ENCODE data around the gene EPS8.
"Not testable (repeated sequence)": the region's sequence is repeated elsewhere in the genome, so short reads cannot be mapped to it uniquely, and the experiment has no call there.

EPS8 gene

DNA sequence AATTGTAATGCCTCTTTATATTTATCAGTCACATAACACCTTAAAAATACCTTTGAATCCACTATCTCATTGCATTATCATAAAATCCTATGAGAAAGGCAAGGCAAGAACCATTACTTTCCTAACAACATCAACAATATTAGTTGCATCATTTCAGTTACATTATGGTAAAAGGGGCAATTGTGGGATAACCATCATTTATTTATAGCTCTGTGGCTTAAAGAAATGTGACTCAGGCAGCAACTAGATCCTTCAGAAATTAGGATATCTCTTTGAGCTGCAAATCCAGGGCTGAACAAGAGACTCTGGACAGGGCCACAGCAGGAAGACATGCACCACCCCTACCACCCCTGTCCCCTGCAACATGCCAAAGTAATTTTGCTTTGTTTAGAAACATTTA, 36.4 kb downstream of the EPS8 start:
- DNase-seq: no peak

DNA sequence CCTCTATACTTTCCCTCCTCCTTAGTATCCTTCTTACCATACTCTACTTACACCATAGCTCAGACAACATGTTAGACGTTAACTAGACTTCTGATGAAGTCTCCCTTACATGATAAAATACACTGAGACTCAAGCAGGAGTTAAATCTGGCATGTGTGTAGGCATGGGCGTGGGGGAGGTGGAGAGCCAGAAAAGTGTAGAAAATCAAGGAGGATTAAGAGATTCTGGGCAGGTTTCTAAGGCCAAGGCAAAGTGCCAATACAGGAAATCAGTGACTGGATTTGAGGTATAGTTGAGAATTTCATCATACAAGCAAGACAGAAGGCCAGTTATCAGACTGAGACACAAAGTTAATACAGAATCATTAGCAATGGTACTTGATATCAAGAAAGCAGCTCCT, 37.4 kb downstream of the EPS8 start:
- DNase-seq: no peak

DNA sequence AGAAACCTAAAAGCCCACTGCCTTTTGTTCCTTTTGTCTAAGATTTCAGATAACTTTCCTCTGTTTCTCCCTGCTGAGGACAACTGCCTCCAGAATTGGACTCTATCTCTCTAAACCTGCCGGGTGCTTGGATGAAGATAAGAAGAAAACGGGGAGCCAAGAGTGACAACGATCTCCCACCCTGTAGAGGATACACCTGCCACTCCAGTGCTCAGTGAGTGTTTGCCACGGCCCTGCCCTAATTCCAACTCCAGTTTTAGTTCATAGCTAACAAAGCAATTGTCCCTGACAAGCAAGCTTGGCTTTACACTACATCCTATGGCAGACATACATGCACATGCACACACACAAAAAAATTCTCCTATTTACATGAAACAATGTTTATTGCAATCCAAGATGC, 39.3 kb downstream of the EPS8 start:
- no peak for DNase-seq

DNA sequence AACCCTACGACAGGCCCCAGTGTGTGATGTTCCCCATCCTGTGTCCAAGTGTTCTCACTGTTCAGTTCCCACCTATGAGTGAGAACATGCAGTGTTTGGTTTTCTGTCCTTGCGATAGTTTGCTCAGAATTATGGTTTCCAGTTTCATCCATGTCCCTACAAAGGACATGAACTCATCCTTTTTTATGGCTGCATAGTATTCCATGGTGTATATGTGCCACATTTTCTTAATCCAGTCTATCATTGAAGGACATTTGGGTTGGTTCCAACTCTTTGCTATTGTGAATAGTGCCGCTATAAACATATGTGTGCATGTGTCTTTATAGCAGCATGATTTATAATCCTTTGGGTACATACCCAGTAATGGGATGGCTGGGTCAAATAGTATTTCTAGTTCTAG, 47.3 kb downstream of the EPS8 start:
- not testable (repeated sequence) for DNase-seq

DNA sequence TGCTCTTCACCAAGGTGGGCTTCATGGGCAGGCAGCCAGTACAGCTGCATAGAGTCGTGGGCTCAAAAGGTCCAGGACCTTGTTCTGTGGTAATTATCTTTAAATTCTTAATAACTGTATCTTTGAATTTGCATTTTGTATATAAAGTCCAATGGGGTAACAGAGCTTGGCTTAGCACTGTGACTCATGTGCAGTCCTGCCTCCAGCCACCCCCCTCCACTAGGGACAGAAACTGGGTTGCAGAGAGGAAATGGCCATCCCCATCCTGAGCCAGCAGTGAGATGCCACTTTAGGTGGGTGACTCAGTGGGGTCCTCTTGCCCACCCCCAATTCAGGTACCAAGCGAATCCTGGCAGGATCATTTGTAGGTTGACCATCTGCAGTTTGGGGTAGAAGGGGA, 48.1 kb downstream of the EPS8 start:
- DNase-seq: no peak

DNA sequence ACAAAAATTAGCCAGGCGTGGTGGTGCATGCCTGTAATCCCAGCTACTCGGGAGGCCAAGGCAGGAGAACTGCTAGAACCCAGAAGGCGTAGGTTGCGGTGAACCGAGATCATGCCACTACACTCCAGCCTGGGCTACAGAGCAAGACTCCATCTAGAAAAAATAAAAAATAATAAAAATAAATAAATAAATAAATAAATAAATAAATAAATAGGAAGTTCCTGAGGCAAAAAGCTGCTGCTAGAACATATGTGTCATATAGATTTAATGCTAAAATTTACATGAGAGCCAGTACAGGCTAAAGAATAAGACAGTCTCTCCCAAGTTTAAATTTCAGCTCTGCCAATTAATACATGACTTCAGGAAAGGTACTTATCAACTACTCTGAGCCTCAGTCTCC, 48.8 kb downstream of the EPS8 start:
- DNase-seq: not testable (repeated sequence)

DNA sequence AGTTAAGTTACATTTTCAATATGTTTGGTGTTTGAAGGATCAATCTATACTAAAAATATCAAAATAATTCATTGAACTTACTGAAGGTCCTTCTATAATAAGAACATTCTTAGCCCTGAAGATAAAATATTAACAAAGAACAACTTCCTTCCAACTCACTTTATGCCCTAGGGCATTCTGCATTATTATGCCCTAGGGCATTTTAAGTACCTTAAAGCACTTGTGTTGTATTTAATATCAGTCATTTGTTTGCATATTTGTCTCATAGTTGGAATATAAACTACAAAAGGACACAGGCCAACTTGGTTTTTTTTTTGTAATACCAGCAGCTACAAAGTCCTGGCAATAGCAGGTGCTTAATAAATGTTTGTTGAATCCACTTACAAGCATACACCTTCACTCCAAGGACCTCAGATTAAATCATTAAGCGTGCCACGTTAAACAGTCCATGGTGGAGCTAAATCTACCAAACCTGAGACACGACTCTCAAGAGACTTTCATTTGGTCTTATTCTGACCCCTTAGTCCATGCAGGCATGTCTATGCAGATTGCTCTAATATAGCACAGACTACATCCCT, 50.7 kb downstream of the EPS8 start:
- DNase-seq: no peak

DNA sequence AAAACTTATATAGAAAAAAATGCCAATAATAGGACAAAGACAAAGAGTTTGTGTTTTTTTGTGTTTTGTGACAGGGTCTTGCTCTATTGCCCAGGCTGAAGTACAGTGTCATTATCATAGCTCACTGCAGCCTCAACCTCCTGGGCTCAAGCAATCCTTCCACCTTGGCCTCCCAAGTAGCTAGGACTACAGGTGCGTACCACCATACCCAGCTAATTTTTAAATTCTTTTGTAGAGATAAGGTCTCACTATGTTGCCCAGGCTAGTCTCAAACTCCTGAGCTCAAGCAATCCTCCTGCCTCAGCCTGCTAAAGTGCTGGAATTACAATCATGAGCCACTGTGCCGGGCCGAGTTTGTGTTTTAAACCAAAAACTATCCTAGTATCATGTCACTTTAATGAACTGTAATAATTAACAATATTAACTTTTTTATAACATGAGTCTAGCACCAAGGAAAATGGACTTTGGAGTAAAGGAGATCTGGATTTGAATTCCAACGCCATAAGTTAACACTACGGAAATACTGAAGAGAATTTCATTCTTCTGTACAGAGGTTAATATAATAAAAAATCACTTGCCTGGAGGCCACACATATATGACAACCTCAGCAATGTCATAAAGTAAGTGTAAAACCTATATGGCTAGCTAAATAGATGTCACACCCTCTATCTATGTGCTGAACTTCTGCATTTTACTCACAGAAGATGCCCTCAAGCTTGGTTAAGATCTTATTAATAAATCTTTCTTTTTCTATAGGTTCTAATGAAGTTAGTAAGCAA, 53.2 kb downstream of the EPS8 start:
- DNase-seq: no peak

DNA sequence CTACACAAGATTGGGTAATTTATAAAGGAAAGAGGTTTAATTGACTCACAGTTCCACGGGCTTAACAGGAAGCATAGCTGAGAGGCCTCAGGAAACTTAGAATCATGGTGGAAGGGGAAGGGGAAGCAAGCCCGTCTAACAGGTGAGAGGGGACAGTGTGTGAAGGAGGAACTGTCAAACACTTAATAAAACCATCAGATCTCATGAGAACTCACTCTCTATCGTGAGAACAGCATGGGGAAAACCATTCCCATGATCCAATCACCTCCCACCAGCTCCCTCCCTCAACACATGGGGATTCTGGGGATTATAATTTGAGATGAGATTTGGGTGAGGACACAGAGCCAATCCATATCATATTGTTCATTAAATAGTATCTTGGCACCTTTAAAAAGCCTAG, 56.1 kb downstream of the EPS8 start:
- no peak for DNase-seq

DNA sequence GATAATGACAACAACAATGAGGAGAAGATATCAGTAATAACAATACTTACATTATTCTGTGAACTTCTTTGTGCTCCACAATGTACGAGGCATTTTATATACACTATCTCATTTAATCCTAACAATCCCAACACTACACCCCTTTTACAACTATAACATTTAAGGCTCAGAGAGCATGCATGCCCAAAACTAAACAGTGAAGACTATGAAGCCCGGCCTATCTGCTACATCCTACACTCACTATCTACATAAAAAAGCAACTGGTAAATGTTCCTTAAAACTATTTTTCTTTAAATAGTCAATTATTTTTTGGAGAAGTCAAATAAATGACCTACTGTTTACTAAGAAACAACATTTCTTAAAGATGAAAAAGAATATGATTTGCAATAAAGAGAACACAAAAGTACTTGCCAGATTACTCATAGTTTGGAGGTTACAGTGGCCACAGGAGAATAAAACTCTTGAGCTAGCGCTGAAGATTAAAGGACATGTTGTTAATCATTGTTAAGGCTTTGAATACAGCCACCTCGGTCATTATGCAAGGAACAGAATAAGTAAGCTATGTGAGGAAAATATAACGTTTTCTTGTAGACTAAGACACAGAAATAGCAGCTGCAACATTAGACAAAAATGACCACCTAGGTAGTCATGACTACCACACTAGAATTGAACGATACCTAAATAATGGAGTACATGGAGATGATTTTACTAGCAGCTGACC, 56.7 kb downstream of the EPS8 start:
- DNase-seq: no peak

DNA sequence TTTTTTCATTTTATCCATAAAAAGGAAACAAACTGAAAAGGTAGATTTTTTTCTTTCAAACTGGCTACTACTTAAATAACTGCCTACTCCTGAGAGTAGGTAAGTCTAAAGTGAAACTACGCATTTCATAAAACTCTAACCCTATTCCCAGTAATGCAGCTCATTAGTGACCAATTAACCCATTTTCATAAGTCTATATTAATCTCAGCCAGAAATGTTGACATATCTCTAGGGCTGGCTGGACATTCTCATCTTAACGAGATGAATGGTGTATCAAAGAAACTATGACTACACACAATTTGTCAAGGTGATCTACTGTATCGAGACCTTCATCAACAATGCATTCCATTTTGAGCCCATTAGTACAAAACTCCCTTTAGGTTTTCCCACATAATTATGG, 57.2 kb downstream of the EPS8 start:
- DNase-seq: no peak

DNA sequence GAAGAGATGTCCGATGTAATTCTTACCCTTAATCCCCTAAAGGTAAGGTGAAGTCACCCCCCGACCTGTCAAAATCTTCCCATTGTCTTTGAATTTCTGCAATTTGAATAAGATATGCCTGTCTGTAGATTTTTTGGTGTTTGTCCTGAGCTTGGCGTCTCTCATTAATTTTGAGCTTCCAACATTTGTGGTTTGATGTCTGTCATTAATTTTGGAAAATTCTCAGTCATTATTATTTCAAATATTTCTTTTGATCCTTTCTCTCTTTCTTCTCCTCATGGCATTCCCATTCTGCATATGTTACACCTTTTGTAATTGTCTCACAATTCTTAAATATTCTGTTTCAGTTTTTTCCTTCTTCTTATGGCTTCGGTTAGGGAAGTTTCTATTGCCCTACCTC, 60.1 kb downstream of the EPS8 start:
- DNase-seq: no peak

DNA sequence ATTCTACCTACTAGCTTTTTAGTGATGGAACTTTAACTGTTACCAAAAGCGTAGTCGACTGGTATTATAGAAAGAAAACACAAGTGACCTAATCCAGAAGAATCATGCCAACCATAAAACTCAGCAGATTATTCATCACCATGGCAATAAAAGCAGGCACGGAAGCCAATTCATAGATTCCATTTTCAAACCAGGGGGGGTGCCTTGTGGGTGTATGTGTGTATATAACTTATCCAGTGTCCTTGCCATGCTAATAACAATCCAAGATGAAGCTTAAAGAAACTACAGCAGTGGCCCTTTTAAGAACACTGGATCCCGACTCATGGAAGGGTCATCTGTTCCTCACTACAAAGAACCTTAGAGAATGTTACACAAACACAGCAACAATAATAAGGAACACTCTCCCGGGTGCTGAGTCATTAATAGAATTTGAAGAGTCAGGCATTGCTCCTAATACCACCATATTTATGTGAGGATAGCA, 61.0 kb downstream of the EPS8 start:
- no peak for DNase-seq

DNA sequence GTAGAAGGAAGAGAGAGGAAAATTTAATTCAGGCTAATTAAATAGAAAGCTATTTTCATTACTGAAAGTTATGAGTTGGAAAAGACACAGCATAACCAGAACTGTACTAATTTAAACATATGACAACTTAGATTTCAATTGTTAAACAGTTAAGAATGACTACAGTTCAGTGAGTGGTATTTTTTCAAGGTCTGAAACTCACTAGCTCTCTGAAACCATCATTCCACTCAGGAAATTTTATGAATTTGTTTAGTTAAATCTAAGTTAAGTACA, 62.4 kb downstream of the EPS8 start:
- DNase-seq: no peak

DNA sequence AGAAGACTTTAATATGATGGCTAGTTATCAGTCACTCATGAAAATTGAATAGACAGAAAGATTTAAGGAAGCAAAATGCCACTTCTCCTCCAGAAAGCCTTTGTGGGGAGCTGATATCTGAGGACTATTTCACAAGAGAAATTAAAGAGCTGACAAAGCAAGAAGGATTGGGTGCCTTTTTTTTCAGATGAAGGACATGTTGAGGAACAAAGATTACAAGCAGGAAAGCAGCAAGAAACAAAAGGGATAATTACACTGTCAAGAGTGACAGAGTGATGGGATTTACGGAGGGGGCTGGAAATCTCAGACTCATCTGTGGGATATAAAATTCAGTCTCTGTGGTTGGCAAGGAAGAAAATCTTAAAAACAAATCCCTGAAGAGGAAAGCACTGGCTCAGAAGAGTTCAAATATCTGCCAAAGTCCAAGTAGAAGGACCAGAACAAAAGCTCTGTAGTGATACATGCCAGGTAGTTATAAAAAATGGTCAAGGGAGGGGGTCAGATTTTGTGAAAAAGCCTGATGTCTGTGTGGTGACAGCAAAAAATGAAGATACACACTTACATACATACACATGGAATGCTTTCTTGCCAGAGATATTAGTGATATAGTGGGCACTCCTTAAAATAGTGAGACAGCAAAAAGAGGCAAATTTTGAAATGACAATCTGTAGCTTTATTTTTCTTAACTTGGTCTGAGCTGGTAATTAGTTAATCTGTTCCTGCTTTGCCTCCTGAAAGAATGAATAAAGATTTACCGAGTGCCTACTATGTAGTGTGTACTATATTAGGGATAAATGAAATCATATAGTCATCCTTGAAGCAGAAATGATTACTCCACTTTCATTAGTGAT, 62.9 kb downstream of the EPS8 start:
- DNase-seq: no peak

DNA sequence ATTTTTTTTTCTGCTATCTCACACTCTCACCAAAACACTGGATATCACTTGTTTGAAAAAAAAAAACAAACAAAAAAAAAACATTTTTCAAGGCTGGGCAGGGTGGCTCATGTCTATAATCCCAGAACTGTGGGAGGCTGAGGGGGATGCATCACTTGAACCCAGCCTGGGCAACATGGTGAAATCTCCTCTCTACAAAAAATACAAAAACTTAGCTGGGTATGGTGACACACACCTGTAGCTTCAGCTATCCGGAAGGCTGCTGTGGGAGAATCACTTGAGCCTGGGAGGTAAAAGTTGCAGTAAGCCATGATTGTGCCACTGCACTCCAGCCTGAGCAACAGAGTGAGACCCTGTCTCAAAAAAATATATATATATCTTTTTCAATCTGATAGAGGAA, 66.2 kb downstream of the EPS8 start:
- DNase-seq: no peak

DNA sequence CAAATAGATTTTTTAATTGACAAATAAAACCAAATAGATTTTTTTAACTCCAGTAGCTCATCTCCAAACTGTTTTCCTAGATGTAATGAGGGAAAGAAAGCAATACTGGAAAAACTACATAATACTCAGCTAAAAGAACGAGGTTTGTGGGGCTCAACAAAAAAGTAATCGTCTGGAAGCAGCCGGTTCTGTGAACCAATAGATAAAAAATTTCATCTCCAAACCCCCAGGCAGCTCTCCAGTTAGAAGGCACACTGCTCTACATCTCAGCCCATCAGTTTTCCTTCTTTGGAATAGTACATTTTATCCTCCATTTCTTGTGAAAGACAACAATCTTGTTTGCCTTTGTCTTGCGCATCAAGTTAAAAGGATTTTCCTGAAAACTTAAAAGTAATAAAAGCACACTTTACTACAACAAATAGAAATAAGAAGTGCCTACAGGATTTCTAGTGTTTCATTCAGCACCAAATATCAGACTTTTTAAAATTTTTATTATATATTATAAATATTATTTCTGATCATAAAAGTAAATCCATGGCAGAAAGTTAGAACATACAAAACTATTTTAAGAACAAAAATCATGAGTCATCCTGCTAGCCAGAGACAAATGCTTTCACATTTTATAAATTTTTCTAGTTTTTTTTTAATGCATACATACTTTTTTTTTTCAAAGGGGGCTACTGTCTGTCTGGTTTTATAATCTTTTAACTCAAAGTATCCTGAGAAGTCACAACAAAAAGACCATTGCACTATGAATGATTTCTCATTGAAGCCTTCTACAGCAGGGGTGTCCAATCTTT, 67.7 kb downstream of the EPS8 start:
- no peak for DNase-seq

DNA sequence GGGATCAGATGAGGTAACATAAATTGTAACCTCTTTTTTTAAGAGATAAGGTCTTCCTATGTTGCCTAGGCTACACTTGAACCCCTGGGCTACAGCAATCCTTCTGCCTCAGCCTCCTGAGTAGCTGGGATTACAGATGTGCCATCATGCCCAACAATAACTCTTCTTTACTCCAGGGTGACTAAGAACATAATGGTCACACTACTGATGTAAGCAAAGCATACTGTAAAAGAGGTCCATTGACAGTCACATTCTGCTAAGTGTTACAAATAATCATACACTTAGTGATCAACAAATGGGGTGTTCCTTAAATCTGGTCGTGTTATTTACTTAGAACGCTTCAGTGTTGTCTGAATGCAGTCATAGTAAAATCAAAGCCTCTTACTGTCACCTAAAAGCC, 68.9 kb downstream of the EPS8 start:
- no peak for DNase-seq

DNA sequence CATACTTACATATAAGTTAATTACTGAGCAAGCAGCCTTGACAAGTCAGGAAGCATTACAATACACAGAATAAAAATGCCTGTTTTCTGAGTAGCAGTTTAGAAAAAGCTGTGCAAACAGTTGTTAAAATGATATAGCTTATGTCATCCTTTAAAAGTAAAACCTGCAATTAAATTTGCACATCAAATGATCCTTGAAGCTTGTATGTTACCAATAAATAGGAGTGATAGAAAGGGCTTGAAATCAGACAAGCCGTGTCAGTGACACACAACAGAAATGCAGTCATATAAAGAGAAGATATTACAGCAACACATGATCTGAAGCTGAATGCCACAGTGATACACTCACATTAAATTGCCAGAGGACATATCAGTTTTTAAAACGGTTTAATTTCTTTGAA, 70.0 kb downstream of the EPS8 start:
- DNase-seq: no peak

DNA sequence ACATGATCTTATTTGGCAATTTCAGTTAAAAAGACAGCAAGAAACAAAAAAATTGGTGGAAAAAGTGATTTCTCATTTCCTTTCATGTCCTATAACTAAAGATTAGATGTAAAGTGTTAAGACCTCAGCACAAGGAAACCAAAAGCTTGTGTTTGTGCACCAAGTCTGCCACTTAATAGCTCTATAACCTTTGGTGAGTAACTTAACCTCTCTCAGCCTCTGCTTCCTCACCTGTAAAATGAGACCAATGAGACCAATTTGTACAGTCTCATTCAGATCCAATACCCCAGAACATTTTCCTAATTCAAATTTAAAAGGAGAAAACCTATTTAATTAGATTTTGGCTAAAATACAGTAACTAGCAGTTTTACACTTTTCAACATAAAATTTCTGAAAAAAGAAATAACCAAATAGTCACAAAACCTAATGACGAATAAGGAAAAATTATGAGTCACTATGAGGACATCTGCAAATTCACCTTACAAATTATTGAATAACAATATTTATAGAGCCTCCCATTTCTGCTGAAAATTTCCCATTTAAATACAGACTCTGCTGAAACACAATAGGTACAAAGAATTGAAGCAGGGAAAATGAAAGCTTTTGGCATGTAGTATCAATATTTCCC, 71.1 kb downstream of the EPS8 start:
- DNase-seq: no peak

DNA sequence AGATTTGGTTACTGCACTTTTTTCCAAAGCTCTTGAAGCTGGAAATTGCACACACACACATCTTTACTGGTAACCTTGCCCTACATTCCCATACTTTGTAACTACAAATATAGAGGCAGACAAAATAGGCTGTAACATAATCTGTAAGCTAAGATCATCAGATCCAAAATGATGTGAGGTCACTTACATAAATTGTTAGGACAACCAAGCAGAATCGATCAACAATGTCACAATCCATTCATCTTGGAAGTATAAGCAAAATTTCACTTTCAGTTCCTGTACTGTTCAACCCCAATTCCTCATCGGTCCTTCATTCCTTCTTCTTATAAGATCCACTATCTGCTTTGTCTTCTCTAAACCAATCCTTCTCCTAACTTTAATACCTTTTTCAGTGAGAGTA, 72.6 kb downstream of the EPS8 start:
- DNase-seq: no peak

DNA sequence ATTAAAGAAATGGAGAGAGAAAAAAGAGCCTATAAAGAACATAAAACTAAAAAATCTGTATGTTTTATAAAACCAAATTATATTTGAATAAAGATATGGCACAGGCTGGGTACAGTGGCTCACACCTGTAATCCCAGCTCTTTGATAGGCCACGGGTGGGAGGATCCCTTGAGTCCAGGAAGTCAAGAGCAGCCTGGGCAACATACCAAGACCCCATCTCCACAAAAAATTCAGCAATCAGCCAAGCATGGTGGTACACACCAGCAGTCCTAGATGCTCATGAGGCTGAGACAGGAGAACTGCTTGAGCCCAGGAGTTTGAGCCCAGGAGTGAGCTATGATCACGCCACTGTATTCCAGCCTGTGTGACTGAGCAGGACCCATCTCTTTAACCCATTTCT, 74.9 kb downstream of the EPS8 start:
- DNase-seq: no peak
